KG1 (cell line): Measurements from ENCODE around the gene PCDHGB3.
"Not testable (repeated sequence)": the region's sequence is repeated elsewhere in the genome, so short reads cannot be mapped to it uniquely, and the experiment has no call there.

ENCODE experiments used
- DNase-seq: peaks from one replicate; lab custom pipeline; 2025; lab: John Stamatoyannopoulos, UW

PCDHGB3 gene

DNA sequence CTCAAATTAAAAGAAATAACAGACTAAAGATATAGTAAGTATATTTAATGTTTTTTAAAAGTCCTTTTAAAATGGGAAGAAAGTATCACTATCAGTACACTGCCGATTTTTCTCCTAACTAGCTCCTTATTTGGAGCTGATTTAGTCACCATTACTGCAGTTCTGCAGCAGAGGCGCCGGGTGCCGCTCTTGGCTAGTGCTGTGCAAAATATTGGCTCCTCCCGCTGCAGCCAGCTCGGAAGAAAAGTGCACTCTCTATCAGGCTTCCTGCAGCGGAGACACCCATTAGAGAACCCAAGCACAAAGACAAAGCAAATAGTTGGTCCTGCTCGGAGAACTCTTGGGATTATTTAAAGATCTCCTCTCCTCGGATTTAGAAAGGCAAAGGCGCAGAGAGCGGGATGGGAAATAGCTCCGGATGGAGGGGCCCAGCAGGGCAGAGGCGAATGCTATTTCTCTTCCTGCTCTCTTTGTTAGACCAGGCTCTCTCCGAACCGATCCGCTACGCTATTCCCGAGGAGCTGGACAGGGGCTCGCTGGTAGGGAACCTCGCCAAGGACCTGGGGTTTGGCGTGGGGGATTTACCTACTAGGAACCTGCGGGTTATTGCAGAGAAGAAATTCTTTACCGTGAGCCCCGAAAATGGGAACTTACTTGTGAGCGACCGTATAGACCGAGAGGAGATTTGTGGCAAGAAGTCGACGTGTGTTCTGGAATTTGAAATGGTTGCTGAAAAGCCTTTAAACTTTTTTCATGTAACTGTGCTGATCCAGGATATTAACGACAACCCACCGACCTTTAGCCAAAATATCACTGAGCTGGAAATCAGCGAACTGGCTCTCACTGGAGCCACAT lies at the start of gene PCDHGB3:
Gene PCDHGB3 (plus strand): TSS at position 249 of the 855 bp plus-strand sequence. CDS start 153 bp downstream, at position 402.
- no peak for DNase-seq

DNA sequence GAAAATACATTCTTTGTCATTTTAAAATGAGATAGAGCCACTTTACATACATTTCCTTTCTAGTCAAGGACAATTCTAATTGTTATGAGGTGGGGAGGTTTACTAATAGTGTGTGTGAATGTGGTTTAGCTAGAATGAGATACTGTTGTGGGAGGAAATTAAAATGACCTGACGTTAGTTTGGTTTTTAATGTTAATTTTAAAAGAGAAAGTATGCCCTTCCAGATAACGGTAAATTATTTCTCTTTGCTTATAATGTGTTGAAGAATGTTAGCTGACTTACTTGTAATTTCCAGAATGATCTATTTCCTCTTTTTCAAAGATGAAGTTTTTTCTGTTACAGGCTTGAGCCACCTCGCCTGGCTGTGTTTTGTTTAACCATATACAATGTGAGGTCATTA lies 47.8 kb upstream of the PCDHGB3 start:
- no peak for DNase-seq

DNA sequence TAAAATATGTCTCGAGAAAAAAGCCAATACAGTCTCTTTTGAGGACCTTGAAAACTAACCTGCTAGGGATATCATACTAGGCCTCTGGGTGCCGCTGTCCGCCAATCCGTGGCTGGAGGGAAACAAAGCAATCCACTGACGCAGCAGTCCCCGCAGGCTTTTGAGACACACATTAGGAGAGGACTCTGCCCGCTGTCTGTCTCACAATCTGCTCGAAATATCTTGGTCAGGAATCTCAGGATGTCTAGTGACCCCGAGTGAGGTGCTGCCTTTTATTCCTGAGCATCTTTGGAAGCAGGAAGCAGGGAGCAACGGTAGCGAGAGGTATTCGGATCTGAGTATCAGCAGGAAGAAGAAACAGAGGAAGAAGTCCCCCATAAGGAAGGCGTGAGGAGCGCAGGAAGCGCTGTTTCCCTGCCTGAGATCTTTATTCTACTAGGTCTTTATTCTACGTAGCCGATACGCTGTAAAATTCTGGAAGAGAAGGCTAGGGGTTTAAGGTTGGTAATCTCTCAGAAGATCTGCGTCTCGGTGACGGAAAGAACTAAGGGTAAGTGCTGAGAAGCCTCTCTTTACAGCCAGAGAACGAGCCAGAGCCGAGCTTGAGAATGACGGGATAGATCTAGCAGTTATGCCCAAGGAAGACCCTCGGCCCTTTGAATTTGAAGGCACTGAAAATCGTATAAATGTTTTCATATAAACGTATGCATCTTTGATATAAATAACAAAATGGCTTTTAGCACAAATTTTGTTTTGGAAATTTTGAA lies 43.8 kb upstream of the PCDHGB3 start:
- no peak for DNase-seq

DNA sequence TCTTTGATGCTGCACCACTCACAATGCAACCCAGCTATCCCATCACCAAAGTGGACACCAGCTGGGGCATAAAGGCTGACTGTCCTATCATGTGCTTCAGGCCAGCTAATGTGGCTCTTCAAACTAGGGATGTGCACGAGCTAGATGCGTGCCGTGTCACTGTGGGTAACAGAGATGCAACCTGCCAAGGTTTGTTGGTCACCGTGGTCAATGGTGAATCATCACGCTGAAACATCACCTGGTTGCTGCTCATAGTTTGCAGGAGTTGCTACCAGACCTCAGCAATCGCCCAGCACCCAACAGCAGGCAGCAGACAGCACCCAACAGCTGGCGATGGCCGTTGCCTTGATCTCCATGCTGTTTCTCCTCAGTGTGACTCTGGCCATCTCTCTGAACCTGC lies 41.8 kb upstream of the PCDHGB3 start:
- no peak for DNase-seq

DNA sequence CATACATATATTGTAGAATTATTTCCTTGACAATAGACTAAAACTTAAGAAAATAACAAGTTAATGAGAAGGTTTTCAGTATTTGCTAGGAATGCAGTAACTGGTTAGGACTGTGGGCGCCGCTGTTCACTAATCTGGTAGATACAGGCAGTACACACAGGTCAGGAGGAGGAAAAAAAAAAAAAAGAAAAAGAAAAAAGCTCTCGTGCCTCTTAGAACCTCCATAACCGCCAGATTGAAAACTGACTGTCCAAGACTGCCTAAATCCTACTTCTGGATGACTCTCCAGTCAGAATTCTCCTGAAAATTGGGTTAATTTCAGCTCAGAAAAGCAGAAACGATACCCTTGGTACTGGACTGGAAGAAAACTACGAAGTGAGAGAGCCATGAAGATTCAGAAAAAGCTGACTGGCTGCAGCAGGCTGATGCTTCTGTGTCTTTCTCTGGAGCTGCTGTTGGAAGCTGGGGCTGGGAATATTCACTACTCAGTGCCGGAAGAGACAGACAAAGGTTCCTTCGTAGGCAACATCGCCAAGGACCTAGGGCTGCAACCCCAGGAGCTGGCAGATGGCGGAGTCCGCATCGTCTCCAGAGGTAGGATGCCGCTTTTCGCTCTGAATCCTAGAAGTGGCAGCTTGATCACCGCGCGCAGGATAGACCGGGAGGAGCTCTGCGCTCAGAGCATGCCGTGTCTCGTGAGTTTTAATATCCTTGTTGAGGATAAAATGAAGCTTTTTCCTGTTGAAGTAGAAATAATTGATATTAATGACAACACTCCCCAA lies 39.6 kb upstream of the PCDHGB3 start, which contains the start of gene PCDHGA1:
Gene PCDHGA1 (plus strand): TSS at position 216 of the 782 bp plus-strand sequence.
- no peak for DNase-seq

DNA sequence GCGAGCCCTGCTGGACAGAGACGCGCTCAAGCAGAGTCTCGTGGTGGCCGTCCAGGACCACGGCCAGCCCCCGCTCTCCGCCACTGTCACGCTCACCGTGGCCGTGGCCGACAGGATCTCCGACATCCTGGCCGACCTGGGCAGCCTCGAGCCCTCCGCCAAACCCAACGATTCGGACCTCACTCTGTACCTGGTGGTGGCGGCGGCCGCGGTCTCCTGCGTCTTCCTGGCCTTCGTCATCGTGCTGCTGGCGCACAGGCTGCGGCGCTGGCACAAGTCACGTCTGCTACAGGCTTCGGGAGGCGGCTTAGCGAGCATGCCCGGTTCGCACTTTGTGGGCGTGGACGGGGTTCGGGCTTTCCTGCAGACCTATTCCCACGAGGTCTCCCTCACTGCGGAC lies 37.5 kb upstream of the PCDHGB3 start:
- DNase-seq, result not testable (repeated sequence)

DNA sequence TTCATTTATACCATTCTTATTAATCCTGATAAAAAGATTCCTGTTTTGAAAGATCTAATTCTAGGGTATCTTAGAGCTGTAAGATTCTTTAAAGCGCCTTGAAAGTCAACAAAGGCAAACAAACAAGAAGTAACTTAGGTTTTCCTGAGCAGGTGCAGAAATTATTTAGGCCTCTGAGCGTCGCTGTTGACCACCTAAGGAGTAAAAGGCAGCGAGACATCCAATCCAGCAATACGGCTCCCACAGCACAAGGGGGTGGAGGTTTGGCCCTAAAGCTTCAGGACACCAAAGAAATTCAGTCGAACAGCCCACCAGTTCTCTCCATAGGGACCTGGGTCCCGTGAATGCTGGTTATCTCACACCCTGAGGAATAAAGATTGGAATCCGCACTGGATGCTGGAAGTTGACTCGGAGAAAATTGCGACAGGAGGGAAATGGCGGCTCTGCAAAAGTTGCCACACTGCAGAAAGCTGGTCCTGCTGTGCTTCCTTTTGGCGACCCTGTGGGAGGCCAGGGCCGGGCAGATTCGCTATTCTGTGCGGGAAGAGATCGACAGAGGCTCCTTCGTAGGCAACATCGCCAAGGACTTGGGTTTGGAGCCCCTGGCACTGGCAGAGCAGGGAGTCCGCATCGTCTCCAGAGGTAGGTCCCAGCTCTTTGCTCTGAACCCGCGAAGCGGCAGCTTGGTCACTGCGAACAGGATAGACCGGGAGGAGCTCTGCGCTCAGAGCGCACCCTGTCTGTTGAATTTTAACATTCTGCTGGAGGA lies 31.3 kb upstream of the PCDHGB3 start, which contains the start of gene PCDHGA2:
Gene PCDHGA2 (plus strand): TSS at position 223 of the 769 bp plus-strand sequence.
- no peak for DNase-seq

DNA sequence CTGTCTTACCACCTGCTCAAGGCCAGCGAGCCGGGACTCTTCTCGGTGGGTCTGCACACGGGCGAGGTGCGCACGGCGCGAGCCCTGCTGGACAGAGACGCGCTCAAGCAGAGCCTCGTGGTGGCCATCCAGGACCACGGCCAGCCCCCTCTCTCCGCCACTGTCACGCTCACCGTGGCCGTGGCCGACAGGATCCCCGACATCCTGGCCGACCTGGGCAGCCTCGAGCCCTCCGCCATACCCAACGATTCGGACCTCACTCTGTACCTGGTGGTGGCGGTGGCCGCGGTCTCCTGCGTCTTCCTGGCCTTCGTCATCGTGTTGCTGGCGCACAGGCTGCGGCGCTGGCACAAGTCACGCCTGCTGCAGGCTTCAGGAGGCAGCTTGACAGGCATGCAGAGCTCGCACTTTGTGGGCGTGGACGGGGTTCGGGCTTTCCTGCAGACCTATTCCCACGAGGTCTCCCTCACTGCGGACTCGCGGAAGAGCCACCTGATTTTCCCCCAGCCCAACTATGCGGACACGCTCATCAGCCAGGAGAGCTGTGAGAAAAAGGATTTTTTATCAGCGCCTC lies 29.2 kb upstream of the PCDHGB3 start:
- not testable (repeated sequence) for DNase-seq

DNA sequence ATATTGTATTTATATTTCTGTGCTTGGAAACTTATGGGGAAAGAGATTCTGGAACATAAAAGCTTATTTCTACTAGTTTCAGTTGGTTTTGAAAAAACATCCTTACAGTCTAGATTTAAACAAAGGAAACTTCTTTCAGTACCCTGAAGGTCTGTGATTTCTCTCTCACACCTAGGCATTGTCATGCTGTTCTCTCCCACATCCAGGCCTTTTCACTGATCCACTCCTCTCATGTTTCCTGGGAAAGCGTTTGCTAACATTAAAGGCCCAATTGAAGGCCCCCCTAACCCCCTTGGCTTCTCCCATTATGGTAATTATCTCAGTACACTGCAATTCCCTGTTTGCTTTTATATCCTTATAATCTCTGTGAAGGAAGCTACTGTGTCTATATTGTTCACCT lies 27.3 kb upstream of the PCDHGB3 start:
- DNase-seq, result no peak

DNA sequence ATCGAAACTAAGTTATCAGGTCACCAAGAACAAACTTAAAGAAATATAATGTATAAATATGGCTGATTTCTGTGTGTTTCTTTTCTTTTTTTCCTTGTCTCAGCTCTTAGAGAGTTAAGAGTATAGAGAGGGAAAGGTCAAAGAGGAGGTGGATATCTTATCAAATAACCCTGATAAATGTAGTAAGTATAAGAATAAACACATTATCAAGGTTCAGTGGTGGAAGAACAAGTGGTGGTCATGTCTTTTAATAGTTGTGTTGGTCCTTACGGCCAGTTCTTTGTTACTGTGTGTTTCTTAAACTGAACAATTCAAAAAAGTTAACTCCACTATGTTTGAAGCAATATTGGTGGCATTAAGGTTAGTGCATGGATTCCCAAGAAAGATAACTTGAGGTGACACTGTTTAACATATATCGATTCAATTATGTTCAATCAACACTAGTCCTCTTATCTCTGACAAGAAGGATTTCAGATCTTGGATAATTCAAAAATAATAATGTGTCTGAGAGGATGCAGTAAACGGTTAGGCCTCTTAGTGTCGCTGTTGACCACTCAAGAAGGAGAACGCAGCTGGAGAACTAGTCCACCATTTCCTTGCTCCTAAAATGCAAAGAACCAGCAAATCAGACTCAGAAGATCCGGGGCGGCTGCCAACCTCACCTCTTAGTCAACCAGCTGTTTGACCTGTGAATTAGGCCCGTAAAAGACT lies 26.6 kb upstream of the PCDHGB3 start, which contains the start of gene PCDHGA3:
Gene PCDHGA3 (plus strand): TSS at position 588 of the 711 bp plus-strand sequence. CDS start 205 bp downstream, outside the sequence.
- no peak for DNase-seq

DNA sequence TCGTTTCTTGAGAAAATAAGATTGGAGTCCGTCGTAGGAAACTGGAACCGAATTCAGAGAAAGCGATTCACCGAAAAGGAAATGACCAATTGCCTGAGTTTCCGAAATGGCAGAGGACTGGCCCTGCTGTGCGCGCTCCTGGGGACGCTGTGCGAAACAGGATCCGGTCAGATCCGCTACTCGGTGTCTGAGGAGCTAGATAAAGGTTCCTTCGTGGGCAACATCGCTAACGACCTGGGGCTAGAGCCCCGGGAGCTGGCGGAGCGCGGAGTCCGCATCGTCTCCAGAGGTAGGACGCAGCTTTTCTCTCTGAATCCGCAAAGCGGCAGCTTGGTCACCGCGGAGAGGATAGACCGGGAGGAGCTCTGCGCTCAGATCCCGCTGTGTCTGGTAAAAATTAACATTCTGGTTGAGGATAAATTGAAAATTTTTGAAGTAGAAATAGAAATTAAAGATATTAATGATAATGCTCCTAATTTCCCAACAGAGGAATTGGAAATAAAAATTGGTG lies 26.0 kb upstream of the PCDHGB3 start:
- no peak for DNase-seq

DNA sequence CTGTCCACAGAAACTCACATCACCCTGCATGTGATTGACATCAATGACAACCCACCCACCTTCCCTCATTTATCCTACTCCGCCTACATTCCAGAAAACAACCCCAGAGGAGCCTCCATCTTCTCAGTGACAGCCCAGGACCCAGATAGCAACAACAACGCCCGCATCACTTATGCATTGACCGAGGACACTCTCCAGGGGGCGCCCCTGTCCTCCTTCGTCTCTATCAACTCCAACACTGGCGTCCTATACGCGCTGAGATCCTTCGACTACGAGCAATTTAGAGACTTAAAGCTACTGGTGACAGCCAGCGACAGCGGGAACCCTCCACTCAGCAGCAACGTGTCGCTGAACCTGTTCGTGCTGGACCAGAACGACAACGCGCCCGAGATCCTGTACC lies 24.7 kb upstream of the PCDHGB3 start:
- DNase-seq, result no peak

DNA sequence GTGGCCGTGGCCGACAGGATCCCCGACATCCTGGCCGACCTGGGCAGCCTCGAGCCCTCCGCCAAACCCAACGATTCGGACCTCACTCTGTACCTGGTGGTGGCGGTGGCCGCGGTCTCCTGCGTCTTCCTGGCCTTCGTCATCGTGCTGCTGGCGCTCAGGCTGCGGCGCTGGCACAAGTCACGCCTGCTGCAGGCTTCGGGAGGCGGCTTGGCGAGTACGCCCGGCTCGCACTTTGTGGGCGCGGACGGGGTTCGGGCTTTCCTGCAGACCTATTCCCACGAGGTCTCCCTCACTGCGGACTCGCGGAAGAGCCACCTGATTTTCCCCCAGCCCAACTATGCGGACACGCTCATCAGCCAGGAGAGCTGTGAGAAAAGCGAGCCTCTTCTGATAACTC lies 24.0 kb upstream of the PCDHGB3 start:
- DNase-seq, result not testable (repeated sequence)

DNA sequence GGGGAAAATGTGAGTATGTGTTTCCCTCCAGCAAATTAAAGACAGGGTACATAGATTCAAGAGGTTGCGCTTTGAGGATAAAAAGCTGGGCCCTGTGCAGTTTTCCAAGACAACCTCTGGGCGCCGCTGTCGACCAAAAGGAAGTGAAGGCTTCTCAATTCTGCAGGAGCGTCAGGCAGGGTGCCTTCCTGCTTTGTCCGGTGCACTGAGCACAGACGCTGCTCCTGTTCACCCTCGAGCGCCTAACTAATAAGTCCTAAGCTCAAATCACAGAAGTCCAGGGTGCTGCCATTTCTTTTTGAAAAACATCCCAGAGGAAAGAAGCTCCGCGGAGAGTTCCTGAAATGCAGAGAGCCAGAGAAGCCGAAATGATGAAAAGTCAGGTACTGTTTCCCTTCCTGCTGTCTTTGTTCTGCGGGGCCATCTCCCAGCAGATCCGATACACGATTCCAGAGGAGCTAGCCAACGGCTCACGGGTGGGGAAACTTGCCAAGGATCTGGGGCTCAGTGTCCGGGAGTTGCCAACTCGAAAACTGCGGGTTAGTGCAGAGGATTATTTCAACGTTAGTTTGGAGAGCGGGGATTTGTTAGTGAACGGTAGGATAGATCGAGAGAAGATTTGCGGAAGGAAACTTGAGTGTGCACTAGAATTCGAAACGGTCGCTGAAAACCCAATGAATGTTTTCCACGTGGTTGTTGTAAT lies 20.0 kb upstream of the PCDHGB3 start, which contains the start of gene PCDHGB1:
Gene PCDHGB1 (plus strand): TSS at position 183 of the 703 bp plus-strand sequence. CDS start 162 bp downstream, at position 345.
- no peak for DNase-seq

DNA sequence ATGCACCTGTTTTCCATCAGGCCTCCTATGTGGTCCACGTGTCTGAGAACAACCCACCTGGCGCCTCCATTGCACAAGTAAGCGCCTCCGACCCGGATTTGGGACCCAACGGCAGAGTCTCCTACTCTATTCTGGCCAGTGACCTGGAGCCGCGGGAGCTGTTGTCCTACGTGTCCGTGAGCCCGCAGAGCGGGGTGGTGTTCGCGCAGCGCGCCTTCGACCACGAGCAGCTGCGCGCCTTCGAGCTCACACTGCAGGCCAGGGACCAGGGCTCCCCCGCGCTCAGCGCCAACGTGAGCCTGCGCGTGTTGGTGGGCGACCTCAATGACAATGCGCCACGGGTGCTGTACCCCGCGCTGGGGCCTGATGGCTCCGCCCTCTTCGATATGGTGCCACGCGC lies 18.5 kb upstream of the PCDHGB3 start:
- DNase-seq, result no peak

DNA sequence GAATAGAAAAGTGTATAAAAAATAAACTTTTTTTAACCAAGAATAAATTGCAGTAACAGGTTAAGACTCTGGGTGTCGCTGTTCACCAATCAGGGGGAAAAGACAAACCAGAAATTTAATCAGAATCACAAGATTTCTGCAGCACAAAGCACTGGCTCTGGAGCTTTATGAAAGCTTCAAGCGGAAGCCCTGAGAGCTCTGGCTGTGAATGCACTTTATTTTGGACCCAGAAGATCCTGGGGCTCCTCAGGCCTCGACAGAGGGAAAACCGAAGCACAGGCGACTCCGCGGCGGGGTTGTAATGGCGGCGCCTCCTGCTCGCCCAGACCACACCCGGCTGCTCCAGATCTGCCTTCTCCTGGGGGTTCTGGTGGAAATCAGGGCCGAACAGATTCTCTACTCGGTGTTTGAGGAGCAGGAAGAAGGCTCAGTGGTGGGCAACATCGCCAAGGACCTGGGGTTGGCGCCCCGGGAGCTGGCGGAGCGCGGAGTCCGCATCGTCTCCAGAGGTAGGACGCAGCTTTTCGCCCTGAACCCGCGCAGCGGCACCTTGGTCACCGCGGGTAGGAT lies 15.1 kb upstream of the PCDHGB3 start, which contains the start of gene PCDHGA4:
Gene PCDHGA4 (plus strand): TSS at position 122 of the 570 bp plus-strand sequence. CDS start 87 bp downstream, at position 209.
- DNase-seq, result no peak

DNA sequence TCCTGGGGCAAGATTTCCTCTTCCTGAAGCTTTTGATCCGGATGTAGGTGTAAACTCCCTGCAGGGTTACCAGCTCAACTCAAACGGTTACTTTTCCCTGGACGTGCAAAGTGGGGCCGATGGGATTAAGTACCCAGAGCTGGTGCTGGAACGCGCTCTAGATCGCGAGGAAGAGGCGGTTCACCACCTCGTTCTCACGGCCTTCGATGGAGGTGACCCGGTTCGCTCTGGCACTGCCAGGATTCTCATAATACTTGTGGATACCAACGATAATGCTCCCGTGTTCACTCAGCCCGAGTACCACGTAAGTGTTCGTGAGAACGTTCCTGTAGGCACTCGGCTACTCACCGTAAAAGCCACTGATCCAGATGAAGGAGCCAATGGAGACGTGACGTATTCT lies 14.4 kb upstream of the PCDHGB3 start:
- no peak for DNase-seq

DNA sequence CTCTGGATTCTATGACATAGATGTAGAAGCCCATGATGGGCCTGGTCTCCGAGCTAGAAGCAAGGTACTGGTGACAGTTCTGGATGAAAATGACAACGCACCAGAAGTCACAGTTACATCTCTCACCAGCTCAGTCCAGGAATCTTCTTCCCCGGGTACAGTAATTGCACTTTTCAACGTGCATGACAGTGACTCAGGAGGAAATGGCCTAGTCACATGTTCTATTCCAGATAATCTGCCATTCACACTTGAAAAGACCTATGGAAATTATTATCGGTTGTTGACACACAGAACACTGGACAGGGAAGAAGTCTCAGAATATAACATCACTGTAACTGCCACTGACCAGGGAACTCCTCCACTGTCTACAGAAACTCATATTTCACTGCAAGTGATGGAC lies 13.9 kb upstream of the PCDHGB3 start:
- DNase-seq, result no peak

DNA sequence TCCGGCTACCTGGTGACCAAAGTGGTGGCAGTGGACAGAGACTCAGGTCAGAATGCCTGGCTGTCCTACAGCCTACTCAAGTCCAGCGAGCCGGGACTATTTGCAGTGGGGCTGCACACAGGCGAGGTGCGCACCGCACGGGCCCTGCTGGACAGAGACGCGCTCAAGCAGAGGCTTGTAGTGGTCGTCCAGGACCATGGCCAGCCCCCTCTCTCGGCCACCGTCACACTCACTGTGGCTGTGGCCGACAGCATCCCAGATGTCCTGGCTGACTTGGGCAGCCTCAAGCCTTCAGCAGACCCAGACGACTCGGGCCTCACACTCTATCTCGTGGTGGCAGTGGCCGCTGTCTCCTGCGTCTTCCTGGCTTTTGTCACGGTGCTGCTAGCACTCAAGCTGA lies 13.1 kb upstream of the PCDHGB3 start:
- no peak for DNase-seq
